HL-60 (cell line): Measurements from ENCODE around the gene MRPS35.

ENCODE experiments used
- DNase-seq, 2 experiments: peaks; one replicate each; pipeline ENCODE4 v3.0.0-alpha.2; 2010 to 2020; ENCODE audit warnings: low read depth in 1 of 2, low spot score in 1 of 2
- H3K27ac ChIP-seq: fragments of 250-450 bp; sonication (Bioruptor Pico); replicated peaks from 2 replicates; pipeline ENCODE4 v1.5.1; 2020; ENCODE audit warnings: mild to moderate bottlenecking, moderate library complexity
- H3K27me3 ChIP-seq: fragments of 250-450 bp; sonication (Bioruptor Pico); 2 replicates; pipeline ENCODE4 v1.5.1; 2021; ENCODE audit warnings: mild to moderate bottlenecking, moderate library complexity; ENCODE audit not compliant: insufficient read depth, poor library complexity, severe bottlenecking
- H3K4me3 ChIP-seq: replicated peaks from 2 replicates; pipeline ENCODE4 v1.5.1; 2011; ENCODE audit warnings: mild to moderate bottlenecking, control low read depth, low read length; ENCODE audit not compliant: insufficient read depth
- CTCF ChIP-seq: IDR thresholded peaks from one replicate; pipeline ENCODE4 v1.5.1; 2011; ENCODE audit warnings: low read length, control low read depth, inconsistent platforms; ENCODE audit not compliant: insufficient read depth
- GABPA ChIP-seq: IDR thresholded peaks from 2 replicates; pipeline ENCODE4 v1.6.1; 2012; ENCODE audit warnings: low read depth
- POLR2AphosphoS5 ChIP-seq: IDR thresholded peaks from 2 replicates; pipeline ENCODE4 v1.6.1; 2012; ENCODE audit warnings: low read depth
- REST ChIP-seq: IDR thresholded peaks from 2 replicates; pipeline ENCODE4 v1.6.1; 2012; ENCODE audit warnings: low read depth; ENCODE audit not compliant: insufficient replicate concordance
- SPI1 ChIP-seq: IDR thresholded peaks from 2 replicates; pipeline ENCODE4 v1.6.1; 2012; ENCODE audit warnings: low read depth, mild to moderate bottlenecking, borderline replicate concordance

MRPS35 gene

GRCh38 chr12:27797301-27798025, 86.8 kb downstream of the MRPS35 start:
- H3K27me3 ChIP-seq, result no peaks in the 10 kb centered on the region
- no peak overlapping the region for H3K4me3 ChIP-seq
- no peak overlapping the region for H3K27ac ChIP-seq
- no peak for DNase-seq
- no peak for TF ChIP-seq CTCF
- no peak for TF ChIP-seq POLR2AphosphoS5
- TF ChIP-seq SPI1, result no peak
- TF ChIP-seq GABPA, result no peak
- TF ChIP-seq REST, result no peak

- Histone ChIP-seq H3K27me3 (no peaks in the 10 kb centered on the region), H3K4me3 (no peak overlapping the region), H3K27ac (no peak overlapping the region)
- TF ChIP-seq REST (no peak), GABPA (no peak), SPI1 (no peak), POLR2AphosphoS5 (no peak), CTCF (no peak)
- DNase-seq, result no peak
These were observed 90.2 kb downstream of the MRPS35 start for GRCh38 chr12:27800819-27801218.

- no peak for DNase-seq
- no peak overlapping the region for H3K27ac ChIP-seq
- no peaks in the 10 kb centered on the region for H3K27me3 ChIP-seq
- TF ChIP-seq GABPA (no peak), SPI1 (no peak), REST (no peak), CTCF (no peak), POLR2AphosphoS5 (no peak)
- no peak overlapping the region for H3K4me3 ChIP-seq
These were observed 91.0 kb downstream of the MRPS35 start for GRCh38 chr12:27801630-27802029.
